Brain microvascular endothelial cell (primary cell): ENCODE results near the gene CEP43.
A peak's percentile ranks its signal among the peaks of the same experiment; 100 is the strongest.

Experiments used
- DNase-seq: peaks from one replicate; pipeline ENCODE4 v3.0.0-alpha.2; 2020
- H3K27ac ChIP-seq: fragments of 250-450 bp; sonication (Bioruptor Pico); 2 replicates; pipeline ENCODE4 v1.5.1; 2020; ENCODE audit warnings: mild to moderate bottlenecking, moderate library complexity
- H3K27me3 ChIP-seq: fragments of 250-450 bp; sonication (Bioruptor Pico); replicated peaks from 2 replicates; pipeline ENCODE4 v1.5.1; 2020; ENCODE audit warnings: mild to moderate bottlenecking
- H3K36me3 ChIP-seq: fragments of 250-450 bp; sonication (Bioruptor Pico); replicated peaks from 2 replicates; pipeline ENCODE4 v1.5.1; 2020; ENCODE audit warnings: mild to moderate bottlenecking
- H3K4me3 ChIP-seq: 2 replicates; pipeline ENCODE4 v1.5.1; 2011; ENCODE audit warnings: low read depth, mild to moderate bottlenecking, control low read depth, low read length, moderate library complexity
- CTCF ChIP-seq: IDR thresholded peaks from 2 replicates; pipeline ENCODE4 v1.5.1; 2011; ENCODE audit warnings: low read depth, mild to moderate bottlenecking, moderate library complexity, low read length, control low read depth, inconsistent platforms; ENCODE audit errors: missing control alignments
- in situ Hi-C: cut with HindIII; loops from 2 replicates; pipeline ENCODE4 v1.10.0; 2017; ENCODE audit warnings: low sequenced_read_pairs, low pct_ligation_motif_present

CEP43 gene

GRCh38 chr6:166956444-166957086 lies 42.6 kb upstream of the CEP43 start, which contains the start of gene RNASET2:
Gene RNASET2, minus strand, starts transcription at chr6:166956550. Its CDS starts 368 bp downstream, at chr6:166956182.
- DNase-seq = peak; percentile 79
- H3K36me3 ChIP-seq = no peaks in the 10 kb centered on the region
- no peaks in the 10 kb centered on the region for H3K27me3 ChIP-seq
- peak within 1 kb of the TSS; percentile 29 for H3K27ac ChIP-seq
- in situ Hi-C loops = no loop called here
- no peak for TF ChIP-seq CTCF
- H3K4me3 ChIP-seq = peak within 1 kb of the TSS; percentile 72

GRCh38 chr6:166957087-166957804 lies 42.0 kb upstream of the CEP43 start:
- H3K4me3 ChIP-seq = peak overlapping the region; percentile 72
- no peaks in the 10 kb centered on the region for H3K36me3 ChIP-seq
- in situ Hi-C loops = no loop called here
- H3K27ac ChIP-seq = no peak overlapping the region
- no peaks in the 10 kb centered on the region for H3K27me3 ChIP-seq
- peak; percentile 20 for TF ChIP-seq CTCF
- no peak for DNase-seq

- DNase-seq = no peak
- TF ChIP-seq CTCF = no peak
- in situ Hi-C loops = no loop called here
- Histone ChIP-seq H3K4me3 (no peak overlapping the region), H3K36me3 (no peaks in the 10 kb centered on the region), H3K27ac (no peak overlapping the region), H3K27me3 (no peaks in the 10 kb centered on the region)
Observed at GRCh38 chr6:166957805-166958076, 41.5 kb upstream of the CEP43 start.

GRCh38 chr6:166958926-166959861 lies 40.0 kb upstream of the CEP43 start:
- no peak overlapping the region for H3K27ac ChIP-seq
- H3K36me3 ChIP-seq = no peaks in the 10 kb centered on the region
- no peak for DNase-seq
- no peak for TF ChIP-seq CTCF
- H3K27me3 ChIP-seq = no peaks in the 10 kb centered on the region
- no peak overlapping the region for H3K4me3 ChIP-seq
- in situ Hi-C loops = no loop called here

- Histone ChIP-seq H3K4me3 (no peak overlapping the region), H3K36me3 (no peaks in the 10 kb centered on the region), H3K27ac (no peak overlapping the region), H3K27me3 (no peaks in the 10 kb centered on the region)
- TF ChIP-seq CTCF = no peak
- in situ Hi-C loops = no loop called here
- DNase-seq = no peak
Observed at GRCh38 chr6:166959911-166960608, 39.1 kb upstream of the CEP43 start.
